GM12873 (cell line): Measurements from ENCODE around the gene NR2F6.

ENCODE experiments used
- TF ChIP-seq, protein P1 (sequence below): IDR thresholded peaks from 2 replicates; pipeline ENCODE4 v1.5.1; 2012; ENCODE audit warnings: low read depth, mild to moderate bottlenecking, moderate library complexity, low read length, control low read depth; ENCODE audit not compliant: insufficient read depth; ENCODE audit errors: missing control alignments

The NR2F6 gene

GRCh38 chr19:17210296-17210695 is 35.4 kb downstream of the NR2F6 start:
- TF ChIP-seq, protein P1, sequence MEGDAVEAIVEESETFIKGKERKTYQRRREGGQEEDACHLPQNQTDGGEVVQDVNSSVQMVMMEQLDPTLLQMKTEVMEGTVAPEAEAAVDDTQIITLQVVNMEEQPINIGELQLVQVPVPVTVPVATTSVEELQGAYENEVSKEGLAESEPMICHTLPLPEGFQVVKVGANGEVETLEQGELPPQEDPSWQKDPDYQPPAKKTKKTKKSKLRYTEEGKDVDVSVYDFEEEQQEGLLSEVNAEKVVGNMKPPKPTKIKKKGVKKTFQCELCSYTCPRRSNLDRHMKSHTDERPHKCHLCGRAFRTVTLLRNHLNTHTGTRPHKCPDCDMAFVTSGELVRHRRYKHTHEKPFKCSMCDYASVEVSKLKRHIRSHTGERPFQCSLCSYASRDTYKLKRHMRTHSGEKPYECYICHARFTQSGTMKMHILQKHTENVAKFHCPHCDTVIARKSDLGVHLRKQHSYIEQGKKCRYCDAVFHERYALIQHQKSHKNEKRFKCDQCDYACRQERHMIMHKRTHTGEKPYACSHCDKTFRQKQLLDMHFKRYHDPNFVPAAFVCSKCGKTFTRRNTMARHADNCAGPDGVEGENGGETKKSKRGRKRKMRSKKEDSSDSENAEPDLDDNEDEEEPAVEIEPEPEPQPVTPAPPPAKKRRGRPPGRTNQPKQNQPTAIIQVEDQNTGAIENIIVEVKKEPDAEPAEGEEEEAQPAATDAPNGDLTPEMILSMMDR, result no peak

DNA sequence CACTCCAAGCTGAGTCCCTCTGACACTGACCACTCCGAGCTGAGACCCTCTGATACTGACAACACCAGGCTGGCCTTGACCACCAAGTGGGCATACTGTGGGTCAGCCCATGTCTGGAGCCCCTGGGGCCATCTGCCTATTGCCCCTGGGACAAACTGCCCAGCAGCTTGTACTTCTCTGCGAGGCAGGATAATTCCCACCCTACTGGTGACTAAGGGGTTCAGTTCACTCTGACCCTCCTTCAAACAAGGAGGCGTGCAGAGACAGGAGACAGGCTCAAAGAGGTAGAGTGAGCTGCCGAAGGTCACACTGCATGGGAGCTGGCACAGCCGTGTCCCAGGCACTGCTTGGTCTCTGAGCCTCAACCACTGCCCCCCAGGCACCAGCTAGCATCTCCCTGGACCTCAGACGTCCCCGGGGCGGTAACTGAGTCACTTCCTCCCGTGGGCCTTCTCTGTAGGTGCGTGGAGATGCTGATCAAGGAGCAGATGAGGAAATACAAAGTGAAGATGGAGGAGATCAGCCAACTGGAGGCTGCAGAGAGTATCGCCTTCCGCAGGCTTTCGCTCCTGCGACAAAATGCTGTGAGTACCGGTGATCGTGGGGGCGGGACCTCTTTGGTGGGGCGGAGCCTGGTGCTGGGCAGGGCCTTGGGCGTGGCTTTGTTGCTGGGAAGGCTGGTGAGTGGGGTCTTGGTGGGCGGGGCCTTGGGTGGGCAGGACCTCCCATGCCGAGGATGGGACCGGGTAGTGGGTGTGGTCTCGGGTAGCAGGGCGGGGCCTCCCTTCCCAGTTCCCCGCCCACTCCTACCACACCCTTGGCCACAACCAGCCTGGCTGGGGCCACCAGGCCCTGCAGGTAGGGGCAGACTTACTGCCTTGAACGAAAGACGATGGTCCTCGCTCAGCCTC is 36.3 kb downstream of the NR2F6 start:
- TF ChIP-seq, protein P1, result no peak

- TF ChIP-seq, protein P1, result no peak
Measured at GRCh38 chr19:17206736-17207581, 38.8 kb downstream of the NR2F6 start.

DNA sequence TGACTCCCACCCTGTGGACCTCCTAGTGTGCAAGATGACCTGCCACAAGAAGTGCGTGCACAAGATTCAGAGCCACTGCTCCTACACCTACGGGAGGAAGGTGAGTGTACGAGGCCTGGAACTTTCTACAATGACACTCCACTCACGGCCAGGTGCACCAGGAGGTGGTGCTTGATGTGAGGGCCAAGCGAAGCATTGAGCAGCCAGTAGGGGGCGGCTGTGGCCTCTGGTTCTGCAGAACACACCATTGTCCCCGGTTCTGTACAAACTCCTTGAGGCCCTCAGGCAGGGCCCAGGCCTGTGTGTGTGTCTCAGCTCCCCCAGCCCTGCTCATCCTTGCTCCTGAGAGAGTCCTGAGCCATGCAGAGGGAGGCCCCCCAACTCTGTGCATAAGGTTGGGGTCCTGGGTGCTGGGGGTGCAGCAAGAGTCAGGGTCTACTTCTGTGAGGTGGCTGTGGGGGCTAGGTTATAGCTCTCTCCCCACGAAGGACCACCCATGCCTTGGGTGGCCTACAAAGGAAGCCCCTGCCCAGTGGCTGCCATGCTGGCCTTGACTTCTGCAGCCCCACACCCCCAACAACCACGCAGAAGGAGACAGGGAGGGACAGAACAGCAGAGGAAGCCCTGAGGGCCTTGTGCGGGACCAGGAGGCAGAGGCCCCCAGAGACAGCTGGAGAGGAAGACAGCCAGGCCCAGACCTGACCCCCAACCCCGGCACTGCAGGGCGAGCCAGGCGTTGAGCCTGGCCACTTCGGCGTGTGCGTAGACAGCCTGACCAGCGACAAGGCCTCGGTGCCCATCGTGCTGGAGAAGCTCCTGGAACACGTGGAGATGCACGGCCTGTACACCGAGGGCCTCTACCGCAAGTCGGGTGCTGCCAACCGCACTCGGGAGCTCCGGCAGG is 40.2 kb downstream of the NR2F6 start:
- TF ChIP-seq, protein P1, result peak; percentile 79

DNA sequence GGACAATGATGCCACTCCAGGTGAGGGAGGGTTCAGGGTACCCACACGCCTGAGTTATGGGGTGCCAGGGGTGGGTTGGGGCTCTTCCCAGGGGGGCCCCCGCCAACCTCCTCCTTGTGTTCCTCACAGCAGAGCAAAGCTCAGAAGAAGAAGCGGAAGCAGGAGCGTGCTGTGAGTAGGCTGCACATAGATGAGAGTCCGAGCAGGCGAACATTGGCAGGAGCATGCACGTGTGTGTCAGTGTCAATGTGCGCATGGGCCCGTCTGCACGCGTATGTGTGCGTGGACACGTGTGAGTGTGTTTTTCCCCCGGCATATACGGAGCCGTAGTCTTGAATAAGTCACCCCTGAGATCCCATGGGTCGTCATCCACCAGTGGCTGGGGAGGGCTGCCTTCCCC is 43.0 kb downstream of the NR2F6 start:
- TF ChIP-seq, protein P1, result no peak

DNA sequence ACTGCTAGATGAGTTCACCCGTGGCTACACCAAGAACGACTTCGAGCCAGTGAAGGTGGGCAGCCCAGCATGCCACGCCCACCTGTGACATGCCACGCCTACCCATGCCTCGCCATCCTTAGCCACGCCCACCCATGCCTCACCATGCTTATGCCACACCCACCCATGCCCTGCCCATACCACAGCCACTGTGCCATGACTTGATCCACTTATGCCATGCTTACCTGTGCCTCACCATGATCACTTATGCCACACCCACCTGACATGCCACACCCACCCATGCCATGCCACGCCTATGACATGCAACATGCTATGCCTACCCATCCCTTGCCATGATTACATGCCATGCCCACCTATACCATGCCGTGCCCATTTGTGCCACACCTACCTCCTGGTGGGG is 43.5 kb downstream of the NR2F6 start:
- TF ChIP-seq, protein P1, result no peak
